Panc1 (cell line): ENCODE results near the gene KATNAL1. TPM values are rescaled to one million over a fixed set of nuclear protein-coding genes. Genes with fewer than 3 reads are reported as not detected.

Experiments used
- ATAC-seq: fragments of 200-7000 bp; cut with Tn5 transposase; 2 replicates; pipeline ENCODE4 v1.9.1; 2020; ENCODE audit warnings: mild to moderate bottlenecking, moderate library complexity
- BruUV-seq: library from RNA; stranded (reverse); fragments of 400-500 nt; replicated peaks from 2 replicates; lab custom pipeline; 2021; lab: Mats Ljungman, UMichigan
- CTCF ChIA-PET: fragments of 300-600 bp; sonication (Branson Sonifier 250); formaldehyde crosslinking; loops from one replicate; lab custom pipeline; 2022; ENCODE audit warnings: antibody characterized with exemption; lab: Charles Lee
- POLR2A ChIA-PET: fragments of 300-600 bp; sonication (Branson Sonifier 250); formaldehyde crosslinking; loops from one replicate; lab custom pipeline; 2022; ENCODE audit warnings: antibody characterized with exemption; lab: Charles Lee
- DNase-seq: peaks from one replicate; pipeline ENCODE4 v3.0.0-alpha.2; 2010; ENCODE audit warnings: low read depth, low spot score
- H3K27ac ChIP-seq: 2 replicates; pipeline ENCODE4 v1.5.1; 2011; ENCODE audit warnings: mild to moderate bottlenecking, low read length, inconsistent platforms
- H3K27me3 ChIP-seq: fragments of 200-500 bp; sonication (Bioruptor generic); 2 replicates; pipeline ENCODE4 v1.6.0; 2014; ENCODE audit warnings: low read length, inconsistent platforms; ENCODE audit not compliant: control insufficient read depth, insufficient read depth
- H3K36me3 ChIP-seq: fragments of 200-500 bp; sonication (Bioruptor generic); 2 replicates; pipeline ENCODE4 v1.5.1; 2014; ENCODE audit warnings: inconsistent platforms, mild to moderate bottlenecking, low read length, moderate library complexity; ENCODE audit not compliant: control insufficient read depth, insufficient read depth
- H3K4me1 ChIP-seq: 2 replicates; pipeline ENCODE4 v1.5.1; 2011; ENCODE audit warnings: inconsistent platforms, mild to moderate bottlenecking, low read length, moderate library complexity; ENCODE audit not compliant: control insufficient read depth, insufficient read depth
- H3K4me3 ChIP-seq, 2 experiments: 2 replicates each; pipeline ENCODE4 v1.5.1; 2011 to 2012; ENCODE audit warnings: low read depth in 2 of 2, low read length in 2 of 2, mild to moderate bottlenecking in 2 of 2, inconsistent platforms in 1 of 2, moderate library complexity in 1 of 2
- H3K9me3 ChIP-seq: fragments of 200-500 bp; sonication (Bioruptor generic); 2 replicates; pipeline ENCODE4 v1.5.1; 2014; ENCODE audit warnings: low read depth, mild to moderate bottlenecking, inconsistent platforms, low read length, moderate library complexity; ENCODE audit not compliant: control insufficient read depth, insufficient read depth
- POLR2AphosphoS5 ChIP-seq: IDR thresholded peaks from 2 replicates; pipeline ENCODE4 v1.6.1; 2012; ENCODE audit warnings: mild to moderate bottlenecking, low read depth, low read length, moderate library complexity
- SIN3A ChIP-seq: IDR thresholded peaks from 2 replicates; pipeline ENCODE4 v1.6.1; 2012; ENCODE audit warnings: low read depth, mild to moderate bottlenecking, low read length, moderate library complexity, borderline replicate concordance; ENCODE audit not compliant: insufficient read depth
- TCF7L2 ChIP-seq: IDR thresholded peaks from 2 replicates; pipeline ENCODE4 v1.6.1; 2011; ENCODE audit warnings: mild to moderate bottlenecking, low read depth, low read length, inconsistent platforms
- in situ Hi-C: cut with HindIII; loops from 2 replicates; pipeline ENCODE4 v1.10.0; 2016; ENCODE audit warnings: low sequenced_read_pairs, low pct_unique_long_range_greater_than_20kb
- intact Hi-C: fragments of 100-400 bp; cut with micrococcal nuclease; formaldehyde crosslinking; loops from one replicate; pipeline ENCODE4 v1.10.0; 2022; ENCODE audit not compliant: unreplicated experiment
- total RNA-seq: library from RNA; stranded (reverse); gene quantifications from one replicate; pipeline ENCODE4 v1.2.1, GENCODE V29; 2021; ENCODE audit not compliant: unreplicated experiment
- TF ChIP-seq, protein P1 (sequence below), 2 experiments: IDR thresholded peaks; 2 replicates each; pipeline ENCODE4 v1.6.1; 2011 to 2012; ENCODE audit warnings: low read depth in 2 of 2, control low read depth in 1 of 2, low read length in 1 of 2, mild to moderate bottlenecking in 1 of 2, moderate library complexity in 1 of 2; ENCODE audit not compliant: insufficient read depth in 1 of 2
- TF ChIP-seq, protein P2 (sequence below): fragments of 450-650 bp; IDR thresholded peaks from 2 replicates; pipeline ENCODE4 v1.5.1; 2017; ENCODE audit warnings: mild to moderate bottlenecking

KATNAL1 gene
- total RNA-seq, 1 experiment from 2014 or later: 34.3 TPM

DNA sequence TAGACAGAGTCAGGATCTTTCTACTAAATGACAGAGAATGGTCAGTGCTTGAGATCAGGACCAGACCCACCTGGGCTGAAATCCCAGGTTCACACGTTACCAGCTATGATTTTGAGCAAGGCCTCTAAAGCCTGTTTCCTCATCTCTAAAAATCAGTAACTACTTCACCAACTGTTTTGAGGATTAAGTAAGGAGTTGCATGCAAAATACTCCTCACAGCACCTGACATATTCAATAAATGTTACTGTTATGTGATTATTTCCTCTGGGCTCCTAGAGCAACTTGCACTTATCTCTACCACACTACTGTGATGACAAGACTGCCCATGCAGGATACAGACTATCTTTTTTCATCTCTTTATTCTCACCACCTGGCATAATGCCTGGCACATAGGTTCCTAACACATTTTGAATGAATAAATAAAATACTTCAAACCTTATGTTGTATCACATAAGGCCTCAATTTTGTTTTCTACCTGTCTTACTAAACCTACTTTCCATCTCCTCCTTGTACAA lies 1.8 kb downstream of the KATNAL1 start:
- in situ Hi-C loops: no loop called here
- Histone ChIP-seq H3K9me3 (no peaks in the 10 kb centered on the region), H3K4me1 (peaks cover 28% of the 10 kb centered on the region), H3K36me3 (no peaks in the 10 kb centered on the region), H3K4me3 (peak overlapping the region in 1 of 2 experiments; percentile 73; a peak in 2 of 4 replicates), H3K27me3 (no peaks in the 10 kb centered on the region), H3K27ac (peak overlapping the region; percentile 85)
- DNase-seq (no peak), ATAC-seq (no peak)
- intact Hi-C loops: no loop called here
- BruUV-seq: no TSS peak
- ChIA-PET CTCF (interaction anchor here (0.6 kb wide), 1 partner anchor 11 kb away, joined by 3 read pairs; no protein-coding TSS in a partner anchor), POLR2A (no interaction called here)
- TF ChIP-seq, protein P1, sequence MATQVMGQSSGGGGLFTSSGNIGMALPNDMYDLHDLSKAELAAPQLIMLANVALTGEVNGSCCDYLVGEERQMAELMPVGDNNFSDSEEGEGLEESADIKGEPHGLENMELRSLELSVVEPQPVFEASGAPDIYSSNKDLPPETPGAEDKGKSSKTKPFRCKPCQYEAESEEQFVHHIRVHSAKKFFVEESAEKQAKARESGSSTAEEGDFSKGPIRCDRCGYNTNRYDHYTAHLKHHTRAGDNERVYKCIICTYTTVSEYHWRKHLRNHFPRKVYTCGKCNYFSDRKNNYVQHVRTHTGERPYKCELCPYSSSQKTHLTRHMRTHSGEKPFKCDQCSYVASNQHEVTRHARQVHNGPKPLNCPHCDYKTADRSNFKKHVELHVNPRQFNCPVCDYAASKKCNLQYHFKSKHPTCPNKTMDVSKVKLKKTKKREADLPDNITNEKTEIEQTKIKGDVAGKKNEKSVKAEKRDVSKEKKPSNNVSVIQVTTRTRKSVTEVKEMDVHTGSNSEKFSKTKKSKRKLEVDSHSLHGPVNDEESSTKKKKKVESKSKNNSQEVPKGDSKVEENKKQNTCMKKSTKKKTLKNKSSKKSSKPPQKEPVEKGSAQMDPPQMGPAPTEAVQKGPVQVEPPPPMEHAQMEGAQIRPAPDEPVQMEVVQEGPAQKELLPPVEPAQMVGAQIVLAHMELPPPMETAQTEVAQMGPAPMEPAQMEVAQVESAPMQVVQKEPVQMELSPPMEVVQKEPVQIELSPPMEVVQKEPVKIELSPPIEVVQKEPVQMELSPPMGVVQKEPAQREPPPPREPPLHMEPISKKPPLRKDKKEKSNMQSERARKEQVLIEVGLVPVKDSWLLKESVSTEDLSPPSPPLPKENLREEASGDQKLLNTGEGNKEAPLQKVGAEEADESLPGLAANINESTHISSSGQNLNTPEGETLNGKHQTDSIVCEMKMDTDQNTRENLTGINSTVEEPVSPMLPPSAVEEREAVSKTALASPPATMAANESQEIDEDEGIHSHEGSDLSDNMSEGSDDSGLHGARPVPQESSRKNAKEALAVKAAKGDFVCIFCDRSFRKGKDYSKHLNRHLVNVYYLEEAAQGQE (IDR thresholded peaks at IDR 0.05; ENCODE audit: insufficient read depth in 1 of 2, low read depth in 2 of 2, low read length in 1 of 2): no peak
- TF ChIP-seq POLR2AphosphoS5 (no peak), TCF7L2 (no peak), SIN3A (no peak)
- TF ChIP-seq, protein P2, sequence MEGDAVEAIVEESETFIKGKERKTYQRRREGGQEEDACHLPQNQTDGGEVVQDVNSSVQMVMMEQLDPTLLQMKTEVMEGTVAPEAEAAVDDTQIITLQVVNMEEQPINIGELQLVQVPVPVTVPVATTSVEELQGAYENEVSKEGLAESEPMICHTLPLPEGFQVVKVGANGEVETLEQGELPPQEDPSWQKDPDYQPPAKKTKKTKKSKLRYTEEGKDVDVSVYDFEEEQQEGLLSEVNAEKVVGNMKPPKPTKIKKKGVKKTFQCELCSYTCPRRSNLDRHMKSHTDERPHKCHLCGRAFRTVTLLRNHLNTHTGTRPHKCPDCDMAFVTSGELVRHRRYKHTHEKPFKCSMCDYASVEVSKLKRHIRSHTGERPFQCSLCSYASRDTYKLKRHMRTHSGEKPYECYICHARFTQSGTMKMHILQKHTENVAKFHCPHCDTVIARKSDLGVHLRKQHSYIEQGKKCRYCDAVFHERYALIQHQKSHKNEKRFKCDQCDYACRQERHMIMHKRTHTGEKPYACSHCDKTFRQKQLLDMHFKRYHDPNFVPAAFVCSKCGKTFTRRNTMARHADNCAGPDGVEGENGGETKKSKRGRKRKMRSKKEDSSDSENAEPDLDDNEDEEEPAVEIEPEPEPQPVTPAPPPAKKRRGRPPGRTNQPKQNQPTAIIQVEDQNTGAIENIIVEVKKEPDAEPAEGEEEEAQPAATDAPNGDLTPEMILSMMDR: no peak

DNA sequence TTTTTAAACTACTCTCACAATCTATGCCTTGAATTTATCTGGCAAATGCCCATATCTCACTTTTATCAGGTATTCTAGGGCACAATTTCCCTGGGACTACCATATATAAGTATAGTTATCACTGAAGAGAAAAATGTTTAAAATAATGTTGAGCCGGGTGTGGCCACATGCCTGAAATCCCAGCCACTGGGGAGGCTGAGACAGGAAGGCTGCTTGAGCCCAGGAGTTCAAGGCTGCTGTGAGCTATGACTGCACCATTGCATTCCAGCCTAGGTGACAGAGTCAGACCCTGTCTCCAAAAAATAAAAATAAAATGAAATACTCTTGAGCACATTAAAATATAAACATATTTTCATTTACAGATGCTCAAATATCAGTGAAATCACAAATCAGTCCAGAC lies 4.1 kb downstream of the KATNAL1 start:
- peaks cover 27% of the 10 kb centered on the region for H3K4me1 ChIP-seq
- ChIA-PET POLR2A (no interaction called here), CTCF (no interaction called here)
- TF ChIP-seq POLR2AphosphoS5 (no peak), TCF7L2 (no peak), SIN3A (no peak)
- TF ChIP-seq, protein P2: no peak
- TF ChIP-seq, protein P1 (IDR thresholded peaks at IDR 0.05; ENCODE audit: insufficient read depth in 1 of 2, low read depth in 2 of 2, low read length in 1 of 2): no peak
- no peak for ATAC-seq
- no TSS peak for BruUV-seq
- H3K4me3 ChIP-seq: no peak overlapping the region
- H3K36me3 ChIP-seq: no peaks in the 10 kb centered on the region
- no peak for DNase-seq
- peak overlapping the region; percentile 34; the same call in 1 of the 2 replicates for H3K27ac ChIP-seq
- no peaks in the 10 kb centered on the region for H3K27me3 ChIP-seq
- in situ Hi-C loops: no loop called here
- intact Hi-C loops: no loop called here
- no peaks in the 10 kb centered on the region for H3K9me3 ChIP-seq
